NCI-H774 (cell line): Measurements from ENCODE around the gene LIAS.
"Not testable (repeated sequence)": the region's sequence is repeated elsewhere in the genome, so short reads cannot be mapped to it uniquely, and the experiment has no call there.

Experiments
- DNase-seq: peaks from one replicate; lab custom pipeline; 2025; lab: John Stamatoyannopoulos, UW

Gene LIAS

GRCh38 chr4:39452860-39453587, 5.8 kb upstream of the LIAS start:
- no peak for DNase-seq

GRCh38 chr4:39453738-39454137, 5.1 kb upstream of the LIAS start:
- DNase-seq: no peak

- no peak for DNase-seq
Observed at GRCh38 chr4:39455486-39455885, 3.4 kb upstream of the LIAS start.

- no peak for DNase-seq
Observed at GRCh38 chr4:39456946-39457763, 1.7 kb upstream of the LIAS start.

GRCh38 chr4:39458161-39458504, 723 bp upstream of the LIAS start:
- DNase-seq: not testable (repeated sequence)

GRCh38 chr4:39464886-39465501, 6.1 kb downstream of the LIAS start:
- no peak for DNase-seq

- no peak for DNase-seq
Observed at GRCh38 chr4:39466747-39467146, 7.9 kb downstream of the LIAS start.

- no peak for DNase-seq
Observed at GRCh38 chr4:39467464-39467863, 8.6 kb downstream of the LIAS start.

- DNase-seq: peak; percentile 45
Observed at GRCh38 chr4:39469429-39470077, 10.7 kb downstream of the LIAS start.

- no peak for DNase-seq
Observed at GRCh38 chr4:39470402-39470801, 11.5 kb downstream of the LIAS start.

- no peak for DNase-seq
Observed at GRCh38 chr4:39472396-39472795, 13.5 kb downstream of the LIAS start.

- no peak for DNase-seq
Observed at GRCh38 chr4:39476187-39476895, 17.5 kb downstream of the LIAS start.

- DNase-seq: no peak
Observed at GRCh38 chr4:39480251-39480650, 21.4 kb downstream of the LIAS start.

- DNase-seq: no peak
Observed at GRCh38 chr4:39480902-39481695, 22.2 kb downstream of the LIAS start.

- no peak for DNase-seq
Observed at GRCh38 chr4:39484582-39485272, 25.9 kb downstream of the LIAS start.

GRCh38 chr4:39486221-39486804, 27.5 kb downstream of the LIAS start:
- DNase-seq: no peak

GRCh38 chr4:39490322-39490721, 31.5 kb downstream of the LIAS start:
- no peak for DNase-seq

- no peak for DNase-seq
Observed at GRCh38 chr4:39494354-39494753, 35.5 kb downstream of the LIAS start.

GRCh38 chr4:39495446-39496213, 36.8 kb downstream of the LIAS start:
- DNase-seq: no peak
